HG03139 (cell line): ENCODE measurements around the gene POPDC3.
"Not testable (repeated sequence)": the region's sequence is repeated elsewhere in the genome, so short reads cannot be mapped to it uniquely, and the experiment has no call there.

Experiments
- ATAC-seq: cut with Tn5 transposase; IDR thresholded peaks from one replicate; pipeline ENCODE4 v1.9.1; 2021; ENCODE audit not compliant: unreplicated experiment

The POPDC3 gene

GRCh38 chr6:105196076-105196475 is 16.3 kb upstream of the POPDC3 start:
- no peak for ATAC-seq

GRCh38 chr6:105194591-105194990 is 14.8 kb upstream of the POPDC3 start:
- no peak for ATAC-seq

DNA sequence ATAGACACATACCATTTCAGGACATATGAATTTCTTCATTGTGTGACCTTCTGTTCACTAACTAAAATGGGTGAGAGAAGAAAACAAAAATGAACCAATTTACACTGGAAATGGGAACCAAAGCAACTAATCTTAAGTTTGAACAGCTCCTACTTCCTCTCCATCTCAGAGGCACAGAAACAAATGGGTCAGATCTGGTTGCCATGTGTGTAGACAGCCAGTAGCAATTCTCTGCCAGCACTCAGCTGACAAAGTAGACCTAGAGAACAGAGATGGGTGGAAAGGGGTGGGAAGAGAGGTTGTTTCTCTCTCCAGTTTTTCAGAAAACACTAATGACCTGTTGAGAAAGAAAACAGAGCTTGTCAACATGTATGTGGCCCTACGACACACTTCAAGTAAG is 14.3 kb upstream of the POPDC3 start:
- no peak for ATAC-seq

GRCh38 chr6:105193647-105194046 is 13.8 kb upstream of the POPDC3 start:
- no peak for ATAC-seq

GRCh38 chr6:105192707-105193465 is 13.1 kb upstream of the POPDC3 start:
- ATAC-seq: no peak

DNA sequence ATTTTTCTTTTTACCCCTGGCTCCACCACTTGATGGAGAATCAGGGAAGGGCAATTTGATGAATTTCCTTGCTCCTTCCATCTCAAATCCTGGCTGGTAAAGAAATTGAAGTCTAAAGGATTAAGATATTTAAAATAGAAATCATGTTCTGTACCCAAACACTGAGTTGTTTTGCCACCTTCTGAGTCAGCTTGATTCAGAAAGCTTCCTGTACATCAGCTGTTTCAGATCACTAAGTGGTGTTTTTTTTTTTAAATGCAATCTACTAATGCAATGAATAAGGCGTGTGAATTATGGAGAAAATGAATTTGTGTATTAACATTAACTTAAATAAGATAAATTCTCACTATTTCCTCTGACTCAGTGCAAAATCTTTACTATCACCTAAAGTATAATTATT is 11.5 kb upstream of the POPDC3 start:
- ATAC-seq: no peak

GRCh38 chr6:105189026-105189820 is 9.4 kb upstream of the POPDC3 start:
- no peak for ATAC-seq

DNA sequence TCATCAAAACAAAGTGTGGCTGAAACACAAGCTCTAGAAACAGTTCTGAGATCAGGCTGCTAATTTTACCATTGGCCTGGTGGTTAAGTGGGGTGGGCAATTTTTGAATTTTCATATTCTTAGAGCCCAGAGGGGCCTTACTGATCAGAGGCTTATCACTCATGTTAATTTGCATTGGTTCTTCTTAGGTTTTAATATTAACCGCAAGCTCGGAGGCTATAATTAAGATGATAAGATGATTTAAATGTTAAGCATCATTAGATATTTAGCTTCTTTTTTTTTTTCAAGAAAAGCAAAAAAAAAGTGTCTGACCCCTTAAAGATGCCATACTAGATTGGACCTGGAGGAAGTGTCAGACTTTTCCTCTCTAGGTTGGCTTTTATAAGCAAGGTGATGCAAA is 8.4 kb upstream of the POPDC3 start:
- no peak for ATAC-seq

- no peak for ATAC-seq
These were observed 6.8 kb upstream of the POPDC3 start for GRCh38 chr6:105186576-105186975.

DNA sequence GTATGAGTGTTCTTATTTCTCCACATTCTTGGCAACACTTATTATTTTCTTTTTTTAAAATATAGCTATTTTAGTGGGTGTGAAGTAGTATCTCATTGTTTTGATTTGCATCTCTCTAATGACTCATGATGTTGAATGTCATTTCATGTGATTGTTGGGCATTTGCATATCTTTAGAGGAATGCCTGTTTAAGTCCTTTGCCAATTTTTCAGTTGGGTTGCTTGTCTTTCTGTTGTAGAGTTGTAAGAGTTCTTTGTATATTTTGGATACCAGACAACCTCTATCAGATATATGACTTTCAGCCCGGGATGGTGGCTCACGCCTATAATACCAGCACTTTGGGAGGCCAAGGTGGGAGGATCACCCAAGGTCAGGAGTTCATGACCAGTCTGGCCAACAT is 5.1 kb upstream of the POPDC3 start:
- no peak for ATAC-seq

GRCh38 chr6:105181981-105182515 is 2.2 kb upstream of the POPDC3 start:
- ATAC-seq: no peak

- ATAC-seq: no peak
These were observed 1.2 kb downstream of the POPDC3 start for GRCh38 chr6:105178636-105179035.

DNA sequence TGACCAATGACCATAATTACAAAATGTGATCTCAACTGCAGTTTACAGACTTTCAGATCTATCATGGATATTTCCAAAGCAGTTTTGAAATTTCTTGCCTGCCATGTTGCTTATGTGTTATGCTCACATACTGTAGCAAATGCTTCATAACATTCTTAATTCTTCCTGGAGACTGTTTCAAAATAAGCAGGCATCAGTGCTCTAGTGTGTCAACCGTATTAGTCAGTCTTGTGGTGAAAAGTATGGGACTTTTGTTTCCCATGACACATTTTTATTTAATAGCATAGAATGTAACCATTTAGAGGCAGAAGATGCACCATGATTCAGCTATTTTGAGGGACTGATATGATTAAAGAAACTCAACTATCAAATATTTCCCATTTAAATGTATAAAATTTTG is 1.7 kb downstream of the POPDC3 start:
- no peak for ATAC-seq

DNA sequence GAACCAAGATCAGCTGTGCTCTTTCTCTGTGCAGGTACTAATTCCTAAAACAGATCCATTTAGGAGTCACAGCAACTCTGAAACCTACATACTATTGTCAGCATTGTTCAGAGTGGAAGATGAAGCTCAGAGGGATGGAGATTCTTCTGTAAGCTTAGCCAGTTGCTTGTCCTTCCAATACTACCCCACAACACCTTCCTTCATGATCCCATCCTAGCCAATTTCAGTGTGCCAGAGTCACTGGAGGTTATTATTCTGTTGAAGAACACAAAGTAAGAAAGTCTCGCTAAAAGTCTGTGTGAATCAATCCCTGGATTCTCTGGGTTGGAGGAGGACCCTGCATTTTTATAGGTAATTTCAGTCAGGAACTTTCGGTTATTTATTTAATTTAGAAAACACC is 2.3 kb downstream of the POPDC3 start:
- no peak for ATAC-seq

DNA sequence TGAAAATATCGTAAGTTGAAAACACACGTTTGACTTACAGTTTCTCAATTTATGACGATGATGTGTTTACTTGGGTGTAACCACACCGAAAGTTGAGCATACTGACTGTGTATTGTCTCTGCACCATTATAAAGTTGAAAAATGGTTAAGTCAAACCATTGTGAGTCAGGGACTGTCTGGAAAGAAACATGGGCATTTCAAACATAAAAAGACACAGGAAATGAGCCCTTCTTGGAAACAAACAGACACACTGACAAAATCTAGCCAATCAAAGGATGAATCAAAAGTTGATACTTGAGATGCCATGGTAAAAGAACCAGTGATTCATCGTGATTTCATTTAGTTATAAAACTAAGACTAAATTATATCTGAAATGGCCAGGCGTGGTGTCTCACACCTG is 5.3 kb downstream of the POPDC3 start:
- ATAC-seq: no peak

- not testable (repeated sequence) for ATAC-seq
These were observed 7.3 kb downstream of the POPDC3 start for GRCh38 chr6:105172515-105172914.

- ATAC-seq: no peak
These were observed 9.8 kb downstream of the POPDC3 start for GRCh38 chr6:105170059-105170458.

DNA sequence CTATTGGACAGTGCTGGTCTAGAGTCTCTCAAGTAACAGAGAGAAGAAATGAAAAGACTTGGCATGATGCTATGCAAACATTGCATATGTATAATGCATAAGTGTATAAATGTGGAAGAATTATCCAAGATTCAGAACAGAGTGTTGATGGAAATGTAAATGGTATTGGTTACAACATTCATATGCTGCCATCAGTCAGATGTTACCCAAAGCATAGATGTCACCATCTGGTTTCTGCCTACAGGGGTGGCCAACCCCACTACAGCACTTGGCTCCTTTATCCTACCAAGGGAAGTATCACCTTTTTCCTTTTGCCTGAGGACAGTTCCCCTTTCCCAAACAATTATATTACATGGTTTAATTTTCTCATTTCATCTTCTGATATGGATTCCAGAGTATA is 11.9 kb downstream of the POPDC3 start:
- ATAC-seq: no peak

- ATAC-seq: no peak
These were observed 15.4 kb downstream of the POPDC3 start for GRCh38 chr6:105164418-105164817.

GRCh38 chr6:105163183-105163582 is 16.6 kb downstream of the POPDC3 start:
- ATAC-seq: no peak

- ATAC-seq: no peak
These were observed 17.4 kb downstream of the POPDC3 start for GRCh38 chr6:105162377-105162776.

GRCh38 chr6:105161421-105161820 is 18.4 kb downstream of the POPDC3 start:
- ATAC-seq: no peak
